ENCODE results near the gene UNC45A.

DNA sequence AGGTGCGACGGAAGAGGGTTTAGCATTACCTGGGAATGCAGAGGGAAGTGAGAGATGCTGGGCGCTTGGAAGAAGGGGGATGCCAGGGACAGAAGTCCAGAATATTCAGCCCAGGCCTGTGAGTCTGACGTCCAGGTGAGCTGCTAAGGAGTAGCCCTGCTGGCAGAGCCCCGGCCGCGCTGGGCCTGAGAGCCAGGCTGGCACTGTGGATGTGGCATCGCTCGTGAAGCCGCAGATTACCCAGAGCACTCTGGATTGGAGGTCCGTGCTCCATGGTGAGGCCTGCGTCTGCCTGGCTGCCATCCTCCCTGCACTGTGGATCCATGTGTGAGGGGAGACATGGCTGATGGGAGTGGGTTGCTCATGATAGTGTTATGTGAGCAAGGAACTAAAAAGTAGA is 17.5 kb upstream of the UNC45A start:
- TF ChIP-seq, protein P1, sequence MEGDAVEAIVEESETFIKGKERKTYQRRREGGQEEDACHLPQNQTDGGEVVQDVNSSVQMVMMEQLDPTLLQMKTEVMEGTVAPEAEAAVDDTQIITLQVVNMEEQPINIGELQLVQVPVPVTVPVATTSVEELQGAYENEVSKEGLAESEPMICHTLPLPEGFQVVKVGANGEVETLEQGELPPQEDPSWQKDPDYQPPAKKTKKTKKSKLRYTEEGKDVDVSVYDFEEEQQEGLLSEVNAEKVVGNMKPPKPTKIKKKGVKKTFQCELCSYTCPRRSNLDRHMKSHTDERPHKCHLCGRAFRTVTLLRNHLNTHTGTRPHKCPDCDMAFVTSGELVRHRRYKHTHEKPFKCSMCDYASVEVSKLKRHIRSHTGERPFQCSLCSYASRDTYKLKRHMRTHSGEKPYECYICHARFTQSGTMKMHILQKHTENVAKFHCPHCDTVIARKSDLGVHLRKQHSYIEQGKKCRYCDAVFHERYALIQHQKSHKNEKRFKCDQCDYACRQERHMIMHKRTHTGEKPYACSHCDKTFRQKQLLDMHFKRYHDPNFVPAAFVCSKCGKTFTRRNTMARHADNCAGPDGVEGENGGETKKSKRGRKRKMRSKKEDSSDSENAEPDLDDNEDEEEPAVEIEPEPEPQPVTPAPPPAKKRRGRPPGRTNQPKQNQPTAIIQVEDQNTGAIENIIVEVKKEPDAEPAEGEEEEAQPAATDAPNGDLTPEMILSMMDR (IDR thresholded peaks at IDR 0.05; ENCODE audit: low read length): no peak
- TF ChIP-seq EZH2phosphoT487 (IDR thresholded peaks at IDR 0.05; ENCODE audit: low read length): no peak

Data from MM.1S (cell line).